Nephron (organoid): ENCODE results near the gene BICRAL.

Source experiments
- H3K27ac Mint-ChIP-seq, 3 experiments: 2 replicates each; pipeline ENCODE4 v1.8.0; 2020; ENCODE audit warnings: mixed read lengths in 3 of 3, mild to moderate bottlenecking in 2 of 3, moderate library complexity in 1 of 3
- H3K27me3 Mint-ChIP-seq: 2 replicates; pipeline ENCODE4 v1.8.0; 2021; ENCODE audit warnings: low read depth, mild to moderate bottlenecking, moderate library complexity, mixed read lengths
- H3K36me3 Mint-ChIP-seq: 2 replicates; pipeline ENCODE4 v1.8.0; 2020; ENCODE audit warnings: low read depth, mixed read lengths
- H3K4me1 Mint-ChIP-seq: 2 replicates; pipeline ENCODE4 v1.8.0; 2020; ENCODE audit warnings: mixed read lengths
- H3K4me3 Mint-ChIP-seq, 3 experiments: 2 replicates each; pipeline ENCODE4 v1.8.0; 2020; ENCODE audit warnings: mild to moderate bottlenecking in 3 of 3, mixed read lengths in 3 of 3, moderate library complexity in 2 of 3
- H3K9me3 Mint-ChIP-seq: 2 replicates; pipeline ENCODE4 v1.8.0; 2020; ENCODE audit warnings: mixed read lengths
- TF ChIP-seq, protein P1 (sequence below), 3 experiments: fragments of 200-600 bp; sonication (generic); IDR thresholded peaks; one replicate each; pipeline ENCODE4 v1.5.0; 2021; ENCODE audit warnings: antibody characterized with exemption in 3 of 3; ENCODE audit not compliant: unreplicated experiment in 3 of 3

Gene BICRAL

DNA sequence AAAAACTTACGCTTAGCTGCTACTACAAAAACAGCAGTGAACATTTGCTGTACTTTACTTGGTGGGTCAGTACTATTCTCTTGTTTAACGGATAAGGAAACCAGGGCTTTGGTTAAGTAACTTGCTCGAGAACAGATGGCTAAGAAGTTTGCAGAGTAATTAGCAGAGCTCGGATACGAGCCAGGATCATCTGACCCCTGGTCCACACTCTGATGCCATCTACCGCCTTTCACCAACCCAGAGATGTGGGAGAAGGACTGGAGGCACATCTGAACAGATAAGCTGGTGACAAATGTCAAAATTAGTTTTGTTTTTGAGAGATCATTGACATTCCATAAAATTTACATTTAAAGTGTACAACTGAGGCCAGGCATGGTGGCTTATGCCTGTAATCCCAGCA, 78.6 kb downstream of the BICRAL start:
- Mint-ChIP-seq H3K4me1 (no peaks in the 10 kb centered on the region), H3K27ac (no peak overlapping the region), H3K36me3 (peaks cover 51% of the 10 kb centered on the region), H3K9me3 (no peaks in the 10 kb centered on the region), H3K4me3 (no peak overlapping the region), H3K27me3 (no peaks in the 10 kb centered on the region)
- TF ChIP-seq, protein P1, sequence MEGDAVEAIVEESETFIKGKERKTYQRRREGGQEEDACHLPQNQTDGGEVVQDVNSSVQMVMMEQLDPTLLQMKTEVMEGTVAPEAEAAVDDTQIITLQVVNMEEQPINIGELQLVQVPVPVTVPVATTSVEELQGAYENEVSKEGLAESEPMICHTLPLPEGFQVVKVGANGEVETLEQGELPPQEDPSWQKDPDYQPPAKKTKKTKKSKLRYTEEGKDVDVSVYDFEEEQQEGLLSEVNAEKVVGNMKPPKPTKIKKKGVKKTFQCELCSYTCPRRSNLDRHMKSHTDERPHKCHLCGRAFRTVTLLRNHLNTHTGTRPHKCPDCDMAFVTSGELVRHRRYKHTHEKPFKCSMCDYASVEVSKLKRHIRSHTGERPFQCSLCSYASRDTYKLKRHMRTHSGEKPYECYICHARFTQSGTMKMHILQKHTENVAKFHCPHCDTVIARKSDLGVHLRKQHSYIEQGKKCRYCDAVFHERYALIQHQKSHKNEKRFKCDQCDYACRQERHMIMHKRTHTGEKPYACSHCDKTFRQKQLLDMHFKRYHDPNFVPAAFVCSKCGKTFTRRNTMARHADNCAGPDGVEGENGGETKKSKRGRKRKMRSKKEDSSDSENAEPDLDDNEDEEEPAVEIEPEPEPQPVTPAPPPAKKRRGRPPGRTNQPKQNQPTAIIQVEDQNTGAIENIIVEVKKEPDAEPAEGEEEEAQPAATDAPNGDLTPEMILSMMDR (IDR thresholded peaks at IDR 0.05; ENCODE audit: unreplicated experiment in 3 of 3), result no peak

- peaks cover 51% of the 10 kb centered on the region for H3K36me3 Mint-ChIP-seq
- no peaks in the 10 kb centered on the region for H3K9me3 Mint-ChIP-seq
- TF ChIP-seq, protein P1 (IDR thresholded peaks at IDR 0.05; ENCODE audit: unreplicated experiment in 3 of 3), result no peak
- H3K4me1 Mint-ChIP-seq, result no peaks in the 10 kb centered on the region
- H3K27ac Mint-ChIP-seq, result no peak overlapping the region
- H3K4me3 Mint-ChIP-seq, result no peak overlapping the region
- H3K27me3 Mint-ChIP-seq, result no peaks in the 10 kb centered on the region
Measured at GRCh38 chr6:42864602-42865001, 82.8 kb downstream of the BICRAL start.

GRCh38 chr6:42870145-42870936, 88.5 kb downstream of the BICRAL start:
- TF ChIP-seq, protein P1 (IDR thresholded peaks at IDR 0.05; ENCODE audit: unreplicated experiment in 3 of 3), result no peak
- Mint-ChIP-seq H3K4me3 (no peak overlapping the region), H3K36me3 (peaks cover 15% of the 10 kb centered on the region), H3K27ac (peak overlapping the region in 1 of 3 experiments; percentile 53), H3K9me3 (no peaks in the 10 kb centered on the region), H3K4me1 (no peaks in the 10 kb centered on the region), H3K27me3 (peaks cover 4% of the 10 kb centered on the region)

GRCh38 chr6:42871711-42872110, 89.9 kb downstream of the BICRAL start:
- H3K9me3 Mint-ChIP-seq, result no peaks in the 10 kb centered on the region
- no peaks in the 10 kb centered on the region for H3K4me1 Mint-ChIP-seq
- peak overlapping the region in 1 of 3 experiments; percentile 57 for H3K27ac Mint-ChIP-seq
- H3K36me3 Mint-ChIP-seq, result peaks cover 10% of the 10 kb centered on the region
- H3K27me3 Mint-ChIP-seq, result peaks cover 4% of the 10 kb centered on the region
- TF ChIP-seq, protein P1 (IDR thresholded peaks at IDR 0.05; ENCODE audit: unreplicated experiment in 3 of 3), result no peak
- no peak overlapping the region for H3K4me3 Mint-ChIP-seq

DNA sequence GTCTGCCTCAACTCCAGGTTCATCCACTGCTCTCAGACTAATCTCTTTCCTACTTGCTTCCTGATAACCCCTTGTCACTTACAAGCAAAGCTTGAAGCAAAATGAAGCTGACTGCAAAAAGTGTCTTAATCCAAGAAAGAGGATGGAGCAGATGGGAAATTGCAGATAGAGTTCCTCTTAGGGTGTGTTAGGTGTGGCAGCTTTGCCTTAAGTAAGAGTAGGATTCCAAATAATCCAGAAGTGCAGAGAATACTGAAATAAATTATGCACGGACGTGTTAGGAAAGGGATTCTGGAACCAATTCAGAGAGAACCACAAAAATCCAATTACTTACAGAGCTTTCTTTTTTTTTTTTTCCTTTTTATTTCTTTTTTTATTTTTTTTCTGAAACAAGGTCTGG, 91.5 kb downstream of the BICRAL start:
- no peaks in the 10 kb centered on the region for H3K9me3 Mint-ChIP-seq
- H3K4me1 Mint-ChIP-seq, result no peaks in the 10 kb centered on the region
- H3K27me3 Mint-ChIP-seq, result peaks cover 4% of the 10 kb centered on the region
- TF ChIP-seq, protein P1 (IDR thresholded peaks at IDR 0.05; ENCODE audit: unreplicated experiment in 3 of 3), result no peak
- H3K36me3 Mint-ChIP-seq, result no peaks in the 10 kb centered on the region
- H3K27ac Mint-ChIP-seq, result no peak overlapping the region
- no peak overlapping the region for H3K4me3 Mint-ChIP-seq

GRCh38 chr6:42877695-42878094, 95.8 kb downstream of the BICRAL start:
- peaks cover 8% of the 10 kb centered on the region for H3K36me3 Mint-ChIP-seq
- no peaks in the 10 kb centered on the region for H3K27me3 Mint-ChIP-seq
- TF ChIP-seq, protein P1 (IDR thresholded peaks at IDR 0.05; ENCODE audit: unreplicated experiment in 3 of 3), result no peak
- peak overlapping the region; percentile 52 to 77 (median 76) for H3K4me3 Mint-ChIP-seq
- H3K9me3 Mint-ChIP-seq, result no peaks in the 10 kb centered on the region
- peaks cover 9% of the 10 kb centered on the region for H3K4me1 Mint-ChIP-seq
- peak overlapping the region; percentile 64 to 74 (median 67) for H3K27ac Mint-ChIP-seq
